HepG2 (cell line): ENCODE measurements around the gene ART4. TPM values are rescaled to one million over a fixed set of nuclear protein-coding genes. Genes with fewer than 3 reads are reported as not detected.

Experiments used
- ATAC-seq: fragments of 200-7000 bp; cut with Tn5 transposase; 3 replicates; pipeline ENCODE4 v1.9.1; 2020; ENCODE audit warnings: mild to moderate bottlenecking, moderate library complexity
- BruUV-seq: library from RNA; stranded (reverse); fragments of 400-500 nt; replicated peaks from 2 replicates; lab custom pipeline; 2021; lab: Mats Ljungman, UMichigan
- CTCF ChIA-PET: fragments of 300-600 bp; formaldehyde crosslinking; extraction: SDS; loops from one replicate; lab custom pipeline; 2021; ENCODE audit warnings: low total read pairs, inconsistent platforms, low intra/inter-chr PET ratio; lab: Yijun Ruan, JAX
- POLR2A ChIA-PET: fragments of 350-600 bp; sonication (Branson Sonifier 250); formaldehyde crosslinking; loops from one replicate; lab custom pipeline; 2020; ENCODE audit warnings: antibody characterized with exemption, inconsistent platforms; lab: Yijun Ruan, JAX
- DNase-seq: peaks from one replicate; pipeline ENCODE4 v3.0.0-alpha.2; 2015; ENCODE audit warnings: low spot score
- FAIRE-seq: peaks from 3 replicates; lab custom pipeline; 2011; peaks lifted over from hg19 to GRCh38; lab: Jason Lieb, UNC
- H2AFZ ChIP-seq: one replicate; pipeline ENCODE4 v1.6.1; 2011; ENCODE audit warnings: low read length, inconsistent platforms
- H3K27ac ChIP-seq: fragments of 300-600 bp; 3 replicates; pipeline ENCODE4 v1.8.0; 2011; ENCODE audit warnings: mixed run types, mild to moderate bottlenecking, mixed read lengths, low read length, inconsistent platforms; ENCODE audit not compliant: insufficient read depth; ENCODE audit errors: extremely low read length
- H3K27me3 ChIP-seq, 2 experiments: fragments of 200-600 bp in 1 of 2; 2 replicates in 1 of 2; 3 replicates in 1 of 2; pipeline versions ENCODE4 v1.6.0 to v1.8.0; 2011; ENCODE audit warnings: low read length in 2 of 2, mild to moderate bottlenecking in 2 of 2, moderate library complexity in 2 of 2, inconsistent platforms in 1 of 2; ENCODE audit not compliant: insufficient read depth in 2 of 2, control insufficient read depth in 1 of 2
- H3K36me3 ChIP-seq, 2 experiments: fragments of 200-600 bp in 1 of 2; replicated peaks in 1 of 2; 2 replicates in 1 of 2; 3 replicates in 1 of 2; pipeline versions ENCODE4 v1.5.1 to v1.8.0; 2011; ENCODE audit warnings: low read length in 2 of 2, inconsistent platforms in 1 of 2; ENCODE audit not compliant: insufficient read depth in 2 of 2, control insufficient read depth in 1 of 2
- H3K4me1 ChIP-seq: 2 replicates; pipeline ENCODE4 v1.5.1; 2012; ENCODE audit warnings: low read length, inconsistent platforms; ENCODE audit not compliant: insufficient read depth
- H3K4me2 ChIP-seq: 2 replicates; pipeline ENCODE4 v1.6.0; 2011; ENCODE audit warnings: low read depth, low read length, inconsistent platforms
- H3K4me3 ChIP-seq, 3 experiments: fragments of 200-600 bp in 1 of 3; sonication (generic), shearing (Covaris generic) in 1 of 3; replicated peaks in 1 of 3; 2 replicates each; pipeline ENCODE4 v1.5.1; 2011 to 2016; ENCODE audit warnings: low read length in 3 of 3, inconsistent platforms in 2 of 3, low read depth in 2 of 3, mild to moderate bottlenecking in 2 of 3, control low read depth in 1 of 3, mixed read lengths in 1 of 3; ENCODE audit not compliant: insufficient read depth in 1 of 3
- H3K79me2 ChIP-seq: one replicate; pipeline ENCODE4 v1.6.1; 2011; ENCODE audit warnings: low read length, inconsistent platforms; ENCODE audit not compliant: insufficient read depth
- H3K9ac ChIP-seq: 2 replicates; pipeline ENCODE4 v1.6.0; 2011; ENCODE audit warnings: mild to moderate bottlenecking, low read depth, low read length, inconsistent platforms; ENCODE audit not compliant: insufficient read depth
- H3K9me3 ChIP-seq: 2 replicates; pipeline ENCODE4 v1.5.1; 2012; ENCODE audit warnings: mild to moderate bottlenecking, low read length
- H4K20me1 ChIP-seq: 2 replicates; pipeline ENCODE4 v1.6.0; 2011; ENCODE audit warnings: inconsistent platforms, mild to moderate bottlenecking, low read length, moderate library complexity; ENCODE audit not compliant: insufficient read depth
- ARID5B ChIP-seq: IDR thresholded peaks from 2 replicates; pipeline ENCODE4 v1.4.0; 2020; ENCODE audit warnings: mild to moderate bottlenecking, missing genetic modification reagents
- CEBPG ChIP-seq: IDR thresholded peaks from 2 replicates; pipeline ENCODE4 v1.6.1; 2016
- FOSL2 ChIP-seq: sonication (generic); formaldehyde crosslinking; IDR thresholded peaks from 2 replicates; pipeline ENCODE4 v1.4.0; 2020; ENCODE audit warnings: missing genetic modification reagents
- GLI4 ChIP-seq: sonication (generic); formaldehyde crosslinking; IDR thresholded peaks from 2 replicates; pipeline ENCODE4 v1.5.1; 2020; ENCODE audit warnings: missing genetic modification reagents, mild to moderate bottlenecking, moderate library complexity, borderline replicate concordance
- HMG20A ChIP-seq: IDR thresholded peaks from 2 replicates; pipeline ENCODE4 v1.6.1; 2016; ENCODE audit warnings: borderline replicate concordance
- HOMEZ ChIP-seq: IDR thresholded peaks from 2 replicates; pipeline ENCODE4 v1.6.1; 2016; ENCODE audit warnings: low read depth
- IRF2 ChIP-seq: IDR thresholded peaks from 2 replicates; pipeline ENCODE4 v1.6.1; 2018; ENCODE audit warnings: missing genetic modification reagents, missing compliant biosample characterization
- PPARG ChIP-seq: conservative IDR thresholded peaks from 2 replicates; pipeline ENCODE4 v1.6.1; 2016; ENCODE audit warnings: missing biosample characterization, missing genetic modification reagents
- RXRB ChIP-seq: IDR thresholded peaks from 2 replicates; pipeline ENCODE4 v1.6.1; 2016; ENCODE audit warnings: borderline replicate concordance, missing genetic modification reagents, missing compliant biosample characterization
- SALL1 ChIP-seq: sonication (generic); formaldehyde crosslinking; IDR thresholded peaks from 2 replicates; pipeline ENCODE4 v1.8.0; 2022; ENCODE audit warnings: mild to moderate bottlenecking, missing genetic modification reagents
- SAP130 ChIP-seq: IDR thresholded peaks from 2 replicates; pipeline ENCODE4 v1.6.1; 2016; ENCODE audit warnings: low read depth
- SKI ChIP-seq: fragments of 450-650 bp; IDR thresholded peaks from one replicate; pipeline ENCODE4 v1.6.1; 2018; ENCODE audit warnings: mild to moderate bottlenecking; ENCODE audit not compliant: partially characterized antibody
- SOX13 ChIP-seq, 3 experiments: fragments of 450-650 bp in 1 of 3; sonication (generic) in 1 of 3; formaldehyde crosslinking in 1 of 3; IDR thresholded peaks in 2 of 3; conservative IDR thresholded peaks in 1 of 3; 2 replicates each; pipeline versions ENCODE4 v1.5.0 to v1.6.1; 2016 to 2020; ENCODE audit warnings: antibody characterized with exemption in 1 of 3, mild to moderate bottlenecking in 1 of 3, missing compliant biosample characterization in 1 of 3, missing genetic modification reagents in 1 of 3, moderate library complexity in 1 of 3
- TFAP4 ChIP-seq: sonication (generic); IDR thresholded peaks from 2 replicates; pipeline ENCODE4 v1.6.1; 2016; ENCODE audit warnings: low read depth, borderline replicate concordance
- ZBTB44 ChIP-seq: sonication (generic); formaldehyde crosslinking; IDR thresholded peaks from 2 replicates; pipeline ENCODE4 v1.4.0; 2020; ENCODE audit warnings: missing genetic modification reagents
- ZFY ChIP-seq: sonication (generic); formaldehyde crosslinking; IDR thresholded peaks from 2 replicates; pipeline ENCODE4 v1.4.0; 2020; ENCODE audit warnings: missing genetic modification reagents
- ZNF3 ChIP-seq: IDR thresholded peaks from 2 replicates; pipeline ENCODE4 v1.7.0; 2017; ENCODE audit warnings: inconsistent platforms
- WGBS: methylation state at CpG from one replicate; pipeline ENCODE4 v1.1.6; 2017; ENCODE audit warnings: low lambda C conversion rate; 5-methylcytosine and 5-hydroxymethylcytosine counted together
- in situ Hi-C: cut with HindIII; loops from 2 replicates; pipeline ENCODE4 v1.10.0; 2017; ENCODE audit warnings: low pct_unique_long_range_greater_than_20kb; ENCODE audit not compliant: extremely low pct_ligation_motif_present
- intact Hi-C: fragments of 100-400 bp; cut with micrococcal nuclease; formaldehyde crosslinking; loops from one replicate; pipeline ENCODE4 v1.10.0; 2022; ENCODE audit not compliant: unreplicated experiment
- polyA plus RNA-seq, 8 experiments: library from polyadenylated mRNA; depleted of rRNA in 3 of 8; stranded (reverse) in 7 of 8; unstranded in 1 of 8; fragments of >200 nt; fragmentation: Illumina TruSeq in 4 of 8; extraction: Trizol in 4 of 8; gene quantifications; 2 replicates each; pipeline versions ENCODE4 v1.2.1 to v1.2.3, GENCODE V29; 2011 to 2016; ENCODE audit warnings: low read depth in 4 of 8, missing spikeins in 1 of 8, mixed read lengths in 1 of 8; ENCODE audit not compliant: insufficient read depth in 1 of 8
- total RNA-seq, 5 experiments: library from RNA; depleted of rRNA; stranded (reverse); fragments of >200 nt; fragmentation: Illumina TruSeq; extraction: Trizol; gene quantifications; 2 replicates each; pipeline ENCODE4 v1.2.3, GENCODE V29; 2016; ENCODE audit warnings: low read depth in 1 of 5

The ART4 gene
- total and polyA plus RNA-seq, 2 of the 13 experiments (the other 11 are each of a cell fraction or from before 2014, with no cell fraction given) = 17.6 to 20.3 TPM

GRCh38 chr12:14840616-14841015 is 2.7 kb downstream of the ART4 start:
- ChIA-PET POLR2A (interaction anchor here (1.0 to 2.0 kb wide), 3 partner anchors 37 to 69 kb away, joined by 4 to 7 read pairs (median 6); partner anchors contain the start of genes C12orf60 and WBP11), CTCF (no interaction called here)
- no peak overlapping the region for H2AFZ ChIP-seq
- H4K20me1 ChIP-seq = no peaks in the 10 kb centered on the region
- DNase-seq (peak; percentile 58), FAIRE-seq (peak; percentile 71), ATAC-seq (peak; percentile 47)
- intact Hi-C loops (no loop called here), in situ Hi-C loops (loop anchor here (5.0 kb wide), 1 partner anchor 157 kb away; no protein-coding TSS in a partner anchor)
- H3K9me3 ChIP-seq = no peaks in the 10 kb centered on the region
- H3K79me2 ChIP-seq = peaks cover 33% of the 10 kb centered on the region
- H3K36me3 ChIP-seq = peaks cover 0 to 16% of the 10 kb centered on the region in 2 experiments; a peak in 2 of 5 replicates
- 44% methylated on average over 4 of the region's 4 CpGs for WGBS
- H3K4me1 ChIP-seq = peaks cover 69% of the 10 kb centered on the region
- H3K27ac ChIP-seq = peak overlapping the region; percentile 86
- H3K4me3 ChIP-seq = peak overlapping the region in 2 of 3 experiments; percentile 73 to 86; a peak in 2 of 6 replicates
- H3K4me2 ChIP-seq = peak overlapping the region; percentile 98
- peak overlapping the region; percentile 77 for H3K9ac ChIP-seq
- no TSS peak for BruUV-seq
- no peaks in the 10 kb centered on the region; a peak in 1 of 5 replicates for H3K27me3 ChIP-seq
- TF ChIP-seq SALL1 (peak; percentile 34; the same call in 1 of the 2 replicates), GLI4 (CRISPR knock-in tag) (no peak), HMG20A (CRISPR knock-in tag) (peak; percentile 38; the same call in 1 of the 2 replicates), CEBPG (CRISPR knock-in tag) (0 out of 2 replicates have a peak, but pooled peaks have one; percentile 9), SOX13 (IDR thresholded peaks at IDR 0.05) (no peak), SOX13 (CRISPR knock-in tag; conservative IDR thresholded peaks at IDR 0.05 in 1 of 2, IDR thresholded peaks at IDR 0.05 in 1 of 2) (peak in 1 of 2 experiments; percentile 12; a peak in 1 of 4 replicates), SKI (no peak), FOSL2 (CRISPR knock-in tag) (peak; percentile 47; the same call in 1 of the 2 replicates), TFAP4 (peak; percentile 54; the same call in 1 of the 2 replicates), ARID5B (CRISPR knock-in tag) (0 out of 2 replicates have a peak, but pooled peaks have one; percentile 36), IRF2 (CRISPR knock-in tag) (0 out of 2 replicates have a peak, but pooled peaks have one; percentile 35), HOMEZ (CRISPR knock-in tag) (peak; percentile 66; the same call in 1 of the 2 replicates), SAP130 (CRISPR knock-in tag) (peak; percentile 76), ZNF3 (CRISPR knock-in tag) (no peak), RXRB (CRISPR knock-in tag) (peak; percentile 39; the same call in 1 of the 2 replicates), ZBTB44 (CRISPR knock-in tag) (no peak), ZFY (no peak), PPARG (peak; percentile 51; the same call in 1 of the 2 replicates)
